ENCODE data around the gene HTR3B.

HTR3B gene

GRCh38 chr11:113984781-113985180, 80.2 kb downstream of the HTR3B start:
- TF ChIP-seq, protein P1, sequence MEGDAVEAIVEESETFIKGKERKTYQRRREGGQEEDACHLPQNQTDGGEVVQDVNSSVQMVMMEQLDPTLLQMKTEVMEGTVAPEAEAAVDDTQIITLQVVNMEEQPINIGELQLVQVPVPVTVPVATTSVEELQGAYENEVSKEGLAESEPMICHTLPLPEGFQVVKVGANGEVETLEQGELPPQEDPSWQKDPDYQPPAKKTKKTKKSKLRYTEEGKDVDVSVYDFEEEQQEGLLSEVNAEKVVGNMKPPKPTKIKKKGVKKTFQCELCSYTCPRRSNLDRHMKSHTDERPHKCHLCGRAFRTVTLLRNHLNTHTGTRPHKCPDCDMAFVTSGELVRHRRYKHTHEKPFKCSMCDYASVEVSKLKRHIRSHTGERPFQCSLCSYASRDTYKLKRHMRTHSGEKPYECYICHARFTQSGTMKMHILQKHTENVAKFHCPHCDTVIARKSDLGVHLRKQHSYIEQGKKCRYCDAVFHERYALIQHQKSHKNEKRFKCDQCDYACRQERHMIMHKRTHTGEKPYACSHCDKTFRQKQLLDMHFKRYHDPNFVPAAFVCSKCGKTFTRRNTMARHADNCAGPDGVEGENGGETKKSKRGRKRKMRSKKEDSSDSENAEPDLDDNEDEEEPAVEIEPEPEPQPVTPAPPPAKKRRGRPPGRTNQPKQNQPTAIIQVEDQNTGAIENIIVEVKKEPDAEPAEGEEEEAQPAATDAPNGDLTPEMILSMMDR (IDR thresholded peaks at IDR 0.05; ENCODE audit: low read depth, low read length): no peak
- DNase-seq (ENCODE audit: low read depth in 2 of 2): no peak
- no peak overlapping the region for H3K4me3 ChIP-seq (replicated peaks in 1 of 2; ENCODE audit: low read depth in 2 of 2, low read length in 2 of 2)

DNA sequence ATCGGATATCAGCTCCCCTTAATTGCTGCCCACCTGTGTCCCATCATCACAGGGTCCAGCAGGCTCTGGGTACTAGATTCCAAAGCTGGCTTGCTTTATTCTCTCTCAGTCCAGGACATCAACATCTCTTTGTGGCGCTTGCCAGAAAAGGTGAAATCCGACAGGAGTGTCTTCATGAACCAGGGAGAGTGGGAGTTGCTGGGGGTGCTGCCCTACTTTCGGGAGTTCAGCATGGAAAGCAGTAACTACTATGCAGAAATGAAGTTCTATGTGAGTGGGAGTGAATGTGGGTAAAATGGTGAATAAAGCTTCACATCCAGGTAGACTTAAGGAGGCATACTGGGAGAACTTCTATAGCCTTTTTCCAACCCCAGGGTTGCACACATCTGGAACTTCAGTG, 81.3 kb downstream of the HTR3B start:
- no peak for DNase-seq (ENCODE audit: low read depth in 2 of 2)
- TF ChIP-seq, protein P1 (IDR thresholded peaks at IDR 0.05; ENCODE audit: low read depth, low read length): no peak
- no peak overlapping the region for H3K4me3 ChIP-seq (replicated peaks in 1 of 2; ENCODE audit: low read depth in 2 of 2, low read length in 2 of 2)

DNA sequence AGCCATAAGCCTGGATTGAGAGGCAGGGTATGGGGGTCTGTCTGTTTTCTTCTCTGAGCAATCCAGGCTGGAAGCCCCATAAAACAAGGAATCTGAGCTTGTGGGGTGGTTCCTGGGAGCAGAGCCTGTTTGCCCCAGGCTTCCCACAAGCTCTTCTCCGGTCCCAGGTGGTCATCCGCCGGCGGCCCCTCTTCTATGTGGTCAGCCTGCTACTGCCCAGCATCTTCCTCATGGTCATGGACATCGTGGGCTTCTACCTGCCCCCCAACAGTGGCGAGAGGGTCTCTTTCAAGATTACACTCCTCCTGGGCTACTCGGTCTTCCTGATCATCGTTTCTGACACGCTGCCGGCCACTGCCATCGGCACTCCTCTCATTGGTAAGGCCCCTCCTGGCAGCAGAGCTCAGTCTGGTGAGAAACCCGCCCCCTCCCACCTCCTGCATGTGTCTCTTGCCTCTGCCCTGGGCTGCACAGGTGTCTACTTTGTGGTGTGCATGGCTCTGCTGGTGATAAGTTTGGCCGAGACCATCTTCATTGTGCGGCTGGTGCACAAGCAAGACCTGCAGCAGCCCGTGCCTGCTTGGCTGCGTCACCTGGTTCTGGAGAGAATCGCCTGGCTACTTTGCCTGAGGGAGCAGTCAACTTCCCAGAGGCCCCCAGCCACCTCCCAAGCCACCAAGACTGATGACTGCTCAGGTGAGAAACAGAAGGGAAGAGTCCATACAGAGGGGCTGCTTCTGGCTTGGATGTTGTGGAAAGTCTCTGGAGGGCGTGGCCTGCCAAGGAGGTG, 82.0 kb downstream of the HTR3B start:
- DNase-seq (ENCODE audit: low read depth in 2 of 2): no peak
- no peak overlapping the region for H3K4me3 ChIP-seq (replicated peaks in 1 of 2; ENCODE audit: low read depth in 2 of 2, low read length in 2 of 2)
- TF ChIP-seq, protein P1 (IDR thresholded peaks at IDR 0.05; ENCODE audit: low read depth, low read length): no peak

DNA sequence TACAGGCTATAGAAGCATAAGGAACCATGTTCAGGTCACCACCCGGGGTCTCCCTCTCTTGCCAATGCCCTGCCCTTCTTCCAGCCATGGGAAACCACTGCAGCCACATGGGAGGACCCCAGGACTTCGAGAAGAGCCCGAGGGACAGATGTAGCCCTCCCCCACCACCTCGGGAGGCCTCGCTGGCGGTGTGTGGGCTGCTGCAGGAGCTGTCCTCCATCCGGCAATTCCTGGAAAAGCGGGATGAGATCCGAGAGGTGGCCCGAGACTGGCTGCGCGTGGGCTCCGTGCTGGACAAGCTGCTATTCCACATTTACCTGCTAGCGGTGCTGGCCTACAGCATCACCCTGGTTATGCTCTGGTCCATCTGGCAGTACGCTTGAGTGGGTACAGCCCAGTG, 84.8 kb downstream of the HTR3B start:
- no peak for DNase-seq (ENCODE audit: low read depth in 2 of 2)
- TF ChIP-seq, protein P1 (IDR thresholded peaks at IDR 0.05; ENCODE audit: low read depth, low read length): no peak
- no peak overlapping the region for H3K4me3 ChIP-seq (replicated peaks in 1 of 2; ENCODE audit: low read depth in 2 of 2, low read length in 2 of 2)

DNA sequence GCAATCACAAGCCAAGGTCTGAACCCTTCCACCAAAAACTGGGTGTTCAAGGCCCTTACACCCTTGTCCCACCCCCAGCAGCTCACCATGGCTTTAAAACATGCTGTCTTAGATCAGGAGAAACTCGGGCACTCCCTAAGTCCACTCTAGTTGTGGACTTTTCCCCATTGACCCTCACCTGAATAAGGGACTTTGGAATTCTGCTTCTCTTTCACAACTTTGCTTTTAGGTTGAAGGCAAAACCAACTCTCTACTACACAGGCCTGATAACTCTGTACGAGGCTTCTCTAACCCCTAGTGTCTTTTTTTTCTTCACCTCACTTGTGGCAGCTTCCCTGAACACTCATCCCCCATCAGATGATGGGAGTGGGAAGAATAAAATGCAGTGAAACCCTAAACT, 85.3 kb downstream of the HTR3B start:
- no peak overlapping the region for H3K4me3 ChIP-seq (replicated peaks in 1 of 2; ENCODE audit: low read depth in 2 of 2, low read length in 2 of 2)
- no peak for DNase-seq (ENCODE audit: low read depth in 2 of 2)
- TF ChIP-seq, protein P1 (IDR thresholded peaks at IDR 0.05; ENCODE audit: low read depth, low read length): no peak

GRCh38 chr11:113991170-113991569, 86.6 kb downstream of the HTR3B start:
- DNase-seq (ENCODE audit: low read depth in 2 of 2): peak; percentile 55 to 58
- no peak overlapping the region for H3K4me3 ChIP-seq (replicated peaks in 1 of 2; ENCODE audit: low read depth in 2 of 2, low read length in 2 of 2)
- TF ChIP-seq, protein P1 (IDR thresholded peaks at IDR 0.05; ENCODE audit: low read depth, low read length): no peak
